Neural progenitor cell (in vitro differentiated cells): ENCODE results near the gene RAD1. TPM values are rescaled to one million over a fixed set of nuclear protein-coding genes. Genes with fewer than 3 reads are reported as not detected.
"Not testable (repeated sequence)": the region's sequence is repeated elsewhere in the genome, so short reads cannot be mapped to it uniquely, and the experiment has no call there.

Experiments used
- DNase-seq: peaks from one replicate; pipeline ENCODE4 v3.0.0-alpha.2; 2016; ENCODE audit warnings: low spot score
- H2AFZ ChIP-seq: fragments of 200-600 bp; sonication (generic); replicated peaks from 2 replicates; pipeline ENCODE4 v1.6.1; 2016; ENCODE audit warnings: antibody characterized with exemption
- H3F3A ChIP-seq: fragments of 200-600 bp; sonication (generic); 2 replicates; pipeline ENCODE4 v1.6.1; 2016; ENCODE audit warnings: antibody characterized with exemption, low read depth
- H3K27ac ChIP-seq: fragments of 200-600 bp; sonication (generic); 2 replicates; pipeline ENCODE4 v1.5.1; 2016; ENCODE audit warnings: mild to moderate bottlenecking
- H3K27me3 ChIP-seq: fragments of 200-600 bp; sonication (generic); 2 replicates; pipeline ENCODE4 v1.6.1; 2016; ENCODE audit warnings: mild to moderate bottlenecking, moderate library complexity
- H3K36me3 ChIP-seq: fragments of 200-600 bp; sonication (generic); 2 replicates; pipeline ENCODE4 v1.5.1; 2016
- H3K4me1 ChIP-seq: fragments of 200-600 bp; sonication (generic); 2 replicates; pipeline ENCODE4 v1.6.1; 2016; ENCODE audit warnings: mixed run types
- H3K4me2 ChIP-seq: fragments of 200-600 bp; sonication (generic); 2 replicates; pipeline ENCODE4 v1.6.1; 2016
- H3K4me3 ChIP-seq: fragments of 200-600 bp; sonication (generic); 2 replicates; pipeline ENCODE4 v1.5.1; 2016
- H3K79me2 ChIP-seq: fragments of 200-600 bp; sonication (generic); 2 replicates; pipeline ENCODE4 v1.6.1; 2016; ENCODE audit warnings: low read depth
- H3K9ac ChIP-seq: fragments of 200-600 bp; sonication (generic); 2 replicates; pipeline ENCODE4 v1.6.1; 2016
- H3K9me3 ChIP-seq: fragments of 200-600 bp; sonication (generic); 2 replicates; pipeline ENCODE4 v1.5.1; 2016; ENCODE audit warnings: low read depth
- H4K20me1 ChIP-seq: fragments of 200-600 bp; sonication (generic); 2 replicates; pipeline ENCODE4 v1.6.1; 2016; ENCODE audit warnings: low read depth
- H3K27ac Mint-ChIP-seq: 3 replicates; pipeline ENCODE4 v1.8.0; 2021; ENCODE audit warnings: mixed read lengths
- H3K27me3 Mint-ChIP-seq: 2 replicates; pipeline ENCODE4 v1.8.0; 2022; ENCODE audit warnings: low read depth, mild to moderate bottlenecking, inconsistent platforms, moderate library complexity, mixed read lengths; ENCODE audit not compliant: insufficient read depth
- H3K36me3 Mint-ChIP-seq: 3 replicates; pipeline ENCODE4 v1.8.0; 2021; ENCODE audit warnings: mixed read lengths
- H3K4me1 Mint-ChIP-seq: 3 replicates; pipeline ENCODE4 v1.8.0; 2021; ENCODE audit warnings: mixed read lengths
- H3K4me3 Mint-ChIP-seq: 3 replicates; pipeline ENCODE4 v1.8.0; 2021; ENCODE audit warnings: mild to moderate bottlenecking, moderate library complexity, mixed read lengths
- H3K9me3 Mint-ChIP-seq: 3 replicates; pipeline ENCODE4 v1.8.0; 2020; ENCODE audit warnings: mixed read lengths
- EZH2 ChIP-seq: fragments of 200-600 bp; sonication (generic); IDR thresholded peaks from 2 replicates; pipeline ENCODE4 v1.6.1; 2017; ENCODE audit warnings: antibody characterized with exemption, mild to moderate bottlenecking, moderate library complexity
- EZH2phosphoT487 ChIP-seq: fragments of 200-600 bp; sonication (generic); IDR thresholded peaks from 2 replicates; pipeline ENCODE4 v1.6.1; 2017; ENCODE audit warnings: antibody characterized with exemption
- total RNA-seq: library from RNA; depleted of rRNA; stranded (reverse); fragments of >200 nt; gene quantifications from 2 replicates; pipeline ENCODE4 v1.2.3, GENCODE V29; 2015; ENCODE audit warnings: low replicate concordance
- TF ChIP-seq, protein P1 (sequence below): fragments of 200-600 bp; sonication (generic); IDR thresholded peaks from 2 replicates; pipeline ENCODE4 v1.5.1; 2017; ENCODE audit warnings: antibody characterized with exemption, mild to moderate bottlenecking

The RAD1 gene
- total RNA-seq, 1 donor from 2014 or later = 40.6 TPM

GRCh38 chr5:34923694-34924461 lies 8.6 kb upstream of the RAD1 start:
- no peaks in the 10 kb centered on the region for H3K9me3 ChIP-seq
- Mint-ChIP-seq H3K27ac (no peak overlapping the region), H3K9me3 (no peaks in the 10 kb centered on the region), H3K4me1 (peaks cover 2% of the 10 kb centered on the region), H3K27me3 (peaks cover 4% of the 10 kb centered on the region), H3K4me3 (no peak overlapping the region), H3K36me3 (peaks cover 19% of the 10 kb centered on the region)
- no peak overlapping the region for H3K4me3 ChIP-seq
- H3K27me3 ChIP-seq = no peaks in the 10 kb centered on the region
- peaks cover 57% of the 10 kb centered on the region for H3F3A ChIP-seq
- no peak overlapping the region for H3K27ac ChIP-seq
- H3K36me3 ChIP-seq = peaks cover 46% of the 10 kb centered on the region
- peaks cover 4% of the 10 kb centered on the region for H3K4me1 ChIP-seq
- no peak overlapping the region for H3K9ac ChIP-seq
- TF ChIP-seq EZH2 = no peak
- TF ChIP-seq, protein P1, sequence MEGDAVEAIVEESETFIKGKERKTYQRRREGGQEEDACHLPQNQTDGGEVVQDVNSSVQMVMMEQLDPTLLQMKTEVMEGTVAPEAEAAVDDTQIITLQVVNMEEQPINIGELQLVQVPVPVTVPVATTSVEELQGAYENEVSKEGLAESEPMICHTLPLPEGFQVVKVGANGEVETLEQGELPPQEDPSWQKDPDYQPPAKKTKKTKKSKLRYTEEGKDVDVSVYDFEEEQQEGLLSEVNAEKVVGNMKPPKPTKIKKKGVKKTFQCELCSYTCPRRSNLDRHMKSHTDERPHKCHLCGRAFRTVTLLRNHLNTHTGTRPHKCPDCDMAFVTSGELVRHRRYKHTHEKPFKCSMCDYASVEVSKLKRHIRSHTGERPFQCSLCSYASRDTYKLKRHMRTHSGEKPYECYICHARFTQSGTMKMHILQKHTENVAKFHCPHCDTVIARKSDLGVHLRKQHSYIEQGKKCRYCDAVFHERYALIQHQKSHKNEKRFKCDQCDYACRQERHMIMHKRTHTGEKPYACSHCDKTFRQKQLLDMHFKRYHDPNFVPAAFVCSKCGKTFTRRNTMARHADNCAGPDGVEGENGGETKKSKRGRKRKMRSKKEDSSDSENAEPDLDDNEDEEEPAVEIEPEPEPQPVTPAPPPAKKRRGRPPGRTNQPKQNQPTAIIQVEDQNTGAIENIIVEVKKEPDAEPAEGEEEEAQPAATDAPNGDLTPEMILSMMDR = no peak
- no peak for TF ChIP-seq EZH2phosphoT487
- no peak overlapping the region for H3K4me2 ChIP-seq
- H4K20me1 ChIP-seq = peaks cover 5% of the 10 kb centered on the region
- peaks cover 31% of the 10 kb centered on the region for H3K79me2 ChIP-seq
- no peak for DNase-seq
- no peak overlapping the region for H2AFZ ChIP-seq

- not testable (repeated sequence) for H3K9ac ChIP-seq, H3K4me3 Mint-ChIP-seq, H3K27me3 Mint-ChIP-seq, H3K4me2 ChIP-seq, H3K27ac ChIP-seq, DNase-seq, H3K4me1 ChIP-seq, H3K9me3 ChIP-seq, H2AFZ ChIP-seq, H4K20me1 ChIP-seq, H3K9me3 Mint-ChIP-seq, H3K27me3 ChIP-seq, H3K27ac Mint-ChIP-seq, H3K4me3 ChIP-seq, H3K4me1 Mint-ChIP-seq
- H3K36me3 Mint-ChIP-seq = peaks cover 19% of the 10 kb centered on the region
- Histone ChIP-seq H3F3A (peaks cover 50% of the 10 kb centered on the region), H3K79me2 (peaks cover 38% of the 10 kb centered on the region), H3K36me3 (peaks cover 46% of the 10 kb centered on the region)
These were observed 8.0 kb upstream of the RAD1 start for GRCh38 chr5:34923256-34923655.

GRCh38 chr5:34919077-34919476 lies 3.8 kb upstream of the RAD1 start:
- H3K9me3 ChIP-seq = no peaks in the 10 kb centered on the region
- H3F3A ChIP-seq = peaks cover 21% of the 10 kb centered on the region
- H3K79me2 ChIP-seq = peaks cover 76% of the 10 kb centered on the region
- no peak for TF ChIP-seq EZH2
- TF ChIP-seq, protein P1 = peak; percentile 28
- H3K4me3 Mint-ChIP-seq = no peak overlapping the region
- no peaks in the 10 kb centered on the region for H3K9me3 Mint-ChIP-seq
- peaks cover 10% of the 10 kb centered on the region for H3K4me1 ChIP-seq
- peaks cover 9% of the 10 kb centered on the region for H4K20me1 ChIP-seq
- peaks cover 9% of the 10 kb centered on the region for H3K27me3 Mint-ChIP-seq
- no peak overlapping the region for H2AFZ ChIP-seq
- H3K4me2 ChIP-seq = no peak overlapping the region
- peaks cover 28% of the 10 kb centered on the region for H3K36me3 ChIP-seq
- H3K27me3 ChIP-seq = no peaks in the 10 kb centered on the region
- peaks cover 13% of the 10 kb centered on the region for H3K36me3 Mint-ChIP-seq
- no peak overlapping the region for H3K9ac ChIP-seq
- DNase-seq = no peak
- H3K27ac Mint-ChIP-seq = no peak overlapping the region
- no peak overlapping the region for H3K27ac ChIP-seq
- peaks cover 15% of the 10 kb centered on the region for H3K4me1 Mint-ChIP-seq
- H3K4me3 ChIP-seq = no peak overlapping the region

DNA sequence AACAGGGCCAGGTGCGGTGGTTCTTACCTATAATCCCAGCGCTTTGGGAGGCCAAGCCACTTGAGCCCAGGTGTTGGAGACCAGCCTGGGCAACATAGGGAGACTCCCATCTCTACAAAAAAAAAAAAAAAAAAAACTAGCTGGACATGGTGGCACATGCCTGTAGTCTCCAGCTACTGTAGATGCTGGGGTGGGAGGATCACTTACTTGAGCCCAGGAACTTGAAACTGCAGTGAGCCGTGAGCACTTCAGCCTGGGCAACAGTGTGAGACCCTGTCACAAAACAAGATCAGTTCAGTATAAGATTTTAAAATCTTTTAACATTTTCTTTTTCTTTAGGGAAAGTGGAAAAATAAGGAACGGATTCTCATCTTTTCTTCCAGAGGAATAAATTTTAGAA lies 2.7 kb upstream of the RAD1 start:
- no peaks in the 10 kb centered on the region for H3K9me3 ChIP-seq
- H3K27ac ChIP-seq = no peak overlapping the region
- H3K9ac ChIP-seq = no peak overlapping the region
- TF ChIP-seq EZH2phosphoT487 = no peak
- TF ChIP-seq EZH2 = no peak
- peaks cover 14% of the 10 kb centered on the region for H3F3A ChIP-seq
- no peak for DNase-seq
- Mint-ChIP-seq H3K9me3 (no peaks in the 10 kb centered on the region), H3K36me3 (peaks cover 8% of the 10 kb centered on the region), H3K4me1 (peaks cover 21% of the 10 kb centered on the region), H3K27me3 (peaks cover 9% of the 10 kb centered on the region), H3K4me3 (no peak overlapping the region), H3K27ac (no peak overlapping the region)
- peaks cover 17% of the 10 kb centered on the region for H3K4me1 ChIP-seq
- peaks cover 9% of the 10 kb centered on the region for H4K20me1 ChIP-seq
- H3K4me3 ChIP-seq = no peak overlapping the region
- peaks cover 34% of the 10 kb centered on the region for H3K36me3 ChIP-seq
- no peak overlapping the region for H2AFZ ChIP-seq
- peaks cover 87% of the 10 kb centered on the region for H3K79me2 ChIP-seq
- peak overlapping the region; percentile 99 for H3K4me2 ChIP-seq
- H3K27me3 ChIP-seq = no peaks in the 10 kb centered on the region
